ENCODE data around the gene E2F3.

The E2F3 gene

GRCh38 chr6:20375436-20375835 lies 26.2 kb upstream of the E2F3 start:
- CTCF ChIA-PET, result interaction anchor here (0.6 to 1.5 kb wide), 4 partner anchors 8 to 282 kb away, joined by 3 read pairs; no protein-coding TSS in a partner anchor
- no peak for DNase-seq (ENCODE audit: extremely low spot score)
- no peak for TF ChIP-seq CTCF (IDR thresholded peaks at IDR 0.05; ENCODE audit: control extremely low read depth, extremely low read depth, low read depth, missing control alignments)
- POLR2A ChIA-PET, result no interaction called here

DNA sequence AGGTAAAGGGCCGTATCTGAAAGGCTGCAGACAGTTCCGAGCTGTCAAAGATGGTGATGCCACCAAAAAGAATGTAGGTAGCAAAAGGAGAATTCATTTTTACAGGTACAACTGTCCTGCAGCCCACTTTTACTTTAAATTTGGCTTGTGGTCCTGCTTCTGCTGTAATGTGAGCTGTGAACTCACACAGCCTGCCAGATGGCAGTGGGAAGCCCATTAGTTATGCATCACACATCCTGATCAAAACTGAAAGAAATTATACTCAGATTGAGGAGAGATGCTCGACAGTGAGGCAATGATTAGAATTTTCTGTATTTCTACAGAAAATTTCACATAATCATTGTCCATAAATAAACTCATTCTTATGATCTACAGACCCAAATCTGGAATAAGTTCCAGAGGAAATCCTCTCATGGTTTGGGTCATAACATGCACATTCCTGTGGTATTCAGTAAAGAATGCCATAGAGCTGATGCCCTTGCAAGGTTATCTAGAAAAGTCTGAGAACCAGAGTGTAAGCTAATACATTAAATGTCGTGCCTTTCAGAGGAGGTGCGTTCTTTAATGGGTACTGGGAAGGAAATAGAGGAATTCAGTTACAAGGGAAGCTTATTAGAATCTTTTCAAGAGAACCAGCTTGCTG lies 23.9 kb upstream of the E2F3 start:
- ChIA-PET POLR2A (no interaction called here), CTCF (interaction anchor here (1.1 to 2.7 kb wide), 4 partner anchors 10 to 27 kb away, joined by 3 to 7 read pairs (median 5); no protein-coding TSS in a partner anchor)
- DNase-seq (ENCODE audit: extremely low spot score), result no peak
- TF ChIP-seq CTCF (IDR thresholded peaks at IDR 0.05; ENCODE audit: control extremely low read depth, extremely low read depth, low read depth, missing control alignments), result no peak

DNA sequence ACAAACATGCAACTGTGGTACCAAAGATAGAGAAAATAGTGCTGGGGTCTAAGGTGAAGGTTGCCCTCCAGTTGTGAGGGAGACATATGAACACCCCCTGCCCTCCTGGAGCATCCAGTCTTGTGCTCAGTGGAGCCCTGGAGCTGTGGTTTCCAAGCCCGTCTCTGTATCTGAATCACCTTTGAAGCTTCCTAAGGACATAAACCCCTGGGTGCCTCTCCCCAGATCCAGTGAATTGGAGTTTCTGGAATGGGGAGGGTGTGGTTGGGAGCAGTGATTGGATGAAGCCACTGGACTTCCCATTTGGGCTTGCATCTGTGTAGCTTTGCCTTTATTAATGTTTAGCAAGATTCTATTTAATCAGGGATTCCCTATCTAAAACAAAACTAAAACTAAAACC lies 22.4 kb upstream of the E2F3 start:
- POLR2A ChIA-PET, result no interaction called here
- CTCF ChIA-PET, result interaction anchor here (1.2 to 2.7 kb wide), 3 partner anchors 9 to 13 kb away, joined by 3 to 7 read pairs (median 6); no protein-coding TSS in a partner anchor
- TF ChIP-seq CTCF (IDR thresholded peaks at IDR 0.05; ENCODE audit: control extremely low read depth, extremely low read depth, low read depth, missing control alignments), result no peak
- no peak for DNase-seq (ENCODE audit: extremely low spot score)

DNA sequence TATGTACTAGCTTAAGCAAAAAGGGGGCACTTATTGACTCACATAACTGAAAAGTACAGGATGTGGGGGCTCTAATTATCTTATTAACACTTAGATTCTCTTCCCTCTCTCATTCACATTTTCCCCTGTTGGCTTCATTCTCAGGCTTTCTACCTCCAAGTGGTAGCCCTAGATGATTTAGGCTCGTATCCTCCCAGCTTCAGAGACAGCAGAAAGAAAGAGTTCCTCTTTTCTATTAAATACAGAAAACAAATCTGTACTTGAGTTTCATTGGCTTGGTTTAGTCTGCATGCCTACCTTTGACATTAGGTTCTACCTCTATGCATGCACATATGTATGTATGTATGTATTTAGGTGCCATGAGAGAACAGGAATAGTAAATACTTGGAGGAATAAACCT lies 15.5 kb upstream of the E2F3 start:
- no peak for TF ChIP-seq CTCF (IDR thresholded peaks at IDR 0.05; ENCODE audit: control extremely low read depth, extremely low read depth, low read depth, missing control alignments)
- DNase-seq (ENCODE audit: extremely low spot score), result no peak
- CTCF ChIA-PET, result no interaction called here
- POLR2A ChIA-PET, result no interaction called here

GRCh38 chr6:20389066-20389465 lies 12.6 kb upstream of the E2F3 start:
- ChIA-PET CTCF (interaction anchor here (0.6 to 1.7 kb wide), 4 partner anchors 15 to 139 kb away, joined by 3 to 5 read pairs (median 3); no protein-coding TSS in a partner anchor), POLR2A (no interaction called here)
- no peak for TF ChIP-seq CTCF (IDR thresholded peaks at IDR 0.05; ENCODE audit: control extremely low read depth, extremely low read depth, low read depth, missing control alignments)
- no peak for DNase-seq (ENCODE audit: extremely low spot score)

GRCh38 chr6:20393297-20393696 lies 8.4 kb upstream of the E2F3 start:
- TF ChIP-seq CTCF (IDR thresholded peaks at IDR 0.05; ENCODE audit: control extremely low read depth, extremely low read depth, low read depth, missing control alignments), result no peak
- no peak for DNase-seq (ENCODE audit: extremely low spot score)
- ChIA-PET CTCF (interaction anchor here (1.8 kb wide), 1 partner anchor 14 kb away, joined by 7 read pairs; no protein-coding TSS in a partner anchor), POLR2A (no interaction called here)

Data from GM10248 (cell line).